GM19467 (cell line): ENCODE measurements around the gene USP32.
"Not testable (repeated sequence)": the region's sequence is repeated elsewhere in the genome, so short reads cannot be mapped to it uniquely, and the experiment has no call there.

Experiments
- ATAC-seq: cut with Tn5 transposase; IDR thresholded peaks from one replicate; pipeline ENCODE4 v1.9.1; 2021; ENCODE audit warnings: mild to moderate bottlenecking, moderate library complexity; ENCODE audit not compliant: unreplicated experiment

The USP32 gene

GRCh38 chr17:60248618-60249289, 143.2 kb downstream of the USP32 start:
- no peak for ATAC-seq

GRCh38 chr17:60247836-60248461, 144.0 kb downstream of the USP32 start:
- ATAC-seq, result no peak

- ATAC-seq, result no peak
Measured at GRCh38 chr17:60244656-60245055, 147.3 kb downstream of the USP32 start.

GRCh38 chr17:60240290-60240689, 151.6 kb downstream of the USP32 start:
- ATAC-seq, result no peak

GRCh38 chr17:60231691-60232090, 160.2 kb downstream of the USP32 start:
- ATAC-seq, result no peak

- no peak for ATAC-seq
Measured at GRCh38 chr17:60231234-60231633, 160.7 kb downstream of the USP32 start.

GRCh38 chr17:60230358-60230757, 161.6 kb downstream of the USP32 start:
- ATAC-seq, result no peak

- ATAC-seq, result no peak
Measured at GRCh38 chr17:60229188-60229802, 162.6 kb downstream of the USP32 start.

- not testable (repeated sequence) for ATAC-seq
Measured at GRCh38 chr17:60227276-60227675, 164.7 kb downstream of the USP32 start.

- ATAC-seq, result no peak
Measured at GRCh38 chr17:60224064-60224463, 167.9 kb downstream of the USP32 start.

- ATAC-seq, result no peak
Measured at GRCh38 chr17:60223456-60223855, 168.5 kb downstream of the USP32 start.

GRCh38 chr17:60218774-60219173, 173.2 kb downstream of the USP32 start:
- not testable (repeated sequence) for ATAC-seq

GRCh38 chr17:60215895-60216294, 176.0 kb downstream of the USP32 start:
- ATAC-seq, result not testable (repeated sequence)

GRCh38 chr17:60211282-60211681, 180.7 kb downstream of the USP32 start:
- not testable (repeated sequence) for ATAC-seq

GRCh38 chr17:60208302-60208701, 183.6 kb downstream of the USP32 start:
- ATAC-seq, result not testable (repeated sequence)

GRCh38 chr17:60205782-60206181, 186.2 kb downstream of the USP32 start:
- not testable (repeated sequence) for ATAC-seq

GRCh38 chr17:60198630-60199029, 193.3 kb downstream of the USP32 start:
- ATAC-seq, result not testable (repeated sequence)

- ATAC-seq, result not testable (repeated sequence)
Measured at GRCh38 chr17:60194141-60194540, 197.8 kb downstream of the USP32 start.

- no peak for ATAC-seq
Measured at GRCh38 chr17:60193482-60193881, 198.5 kb downstream of the USP32 start.

- ATAC-seq, result not testable (repeated sequence)
Measured at GRCh38 chr17:60193032-60193431, 198.9 kb downstream of the USP32 start.

- ATAC-seq, result not testable (repeated sequence)
Measured at GRCh38 chr17:60190032-60190431, 201.9 kb downstream of the USP32 start.

- ATAC-seq, result no peak
Measured at GRCh38 chr17:60188759-60189158, 203.2 kb downstream of the USP32 start.
